ENCODE results near the gene PLCXD1. TPM values are rescaled to one million over a fixed set of nuclear protein-coding genes. Genes with fewer than 3 reads are reported as not detected.
A peak's percentile ranks its signal among the peaks of the same experiment; 100 is the strongest.

The PLCXD1 gene
- total RNA-seq, 1 donor from 2014 or later: 25.9 TPM

DNA sequence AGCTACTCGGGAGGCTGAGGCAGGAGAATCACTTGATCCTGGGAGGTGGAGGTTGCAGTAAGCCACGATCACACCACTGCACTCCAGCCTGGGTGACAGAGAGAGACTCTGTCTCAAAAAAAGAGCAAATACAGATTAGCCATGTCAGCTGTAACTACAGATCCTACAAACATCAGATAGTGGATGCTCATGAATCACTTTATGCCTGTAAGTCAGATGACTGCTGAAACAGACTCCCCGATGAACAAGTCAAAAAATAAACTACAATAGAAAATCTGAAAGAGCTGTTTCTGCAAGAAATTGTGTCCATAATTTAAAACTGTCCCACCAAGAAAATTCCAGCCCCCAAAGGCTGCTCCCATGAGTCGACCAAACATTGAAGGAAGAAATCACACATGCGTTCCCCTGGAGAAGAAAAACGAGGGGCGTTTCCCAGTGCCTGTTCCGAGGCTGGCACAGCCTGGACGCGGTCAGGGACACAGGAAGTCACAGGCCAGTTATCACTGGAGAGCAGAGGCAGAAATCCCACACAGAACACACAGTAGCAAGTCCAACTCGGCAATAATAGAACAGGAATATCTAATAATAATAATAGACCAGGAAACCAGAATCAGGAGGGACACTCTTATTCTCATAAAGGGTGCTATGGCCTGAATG is 67.4 kb downstream of the PLCXD1 start:
- Histone ChIP-seq H3K4me3 (ENCODE audit: insufficient read depth, low read depth, low read length) (no peak overlapping the region), H3K36me3 (ENCODE audit: insufficient read depth, low read length) (no peaks in the 10 kb centered on the region), H3K4me2 (ENCODE audit: low read length) (no peak overlapping the region), H3K9me3 (ENCODE audit: insufficient read depth, low read depth, low read length) (no peaks in the 10 kb centered on the region), H2AFZ (ENCODE audit: low read depth, low read length) (no peak overlapping the region), H3K9ac (ENCODE audit: low read length) (no peak overlapping the region), H3K4me1 (ENCODE audit: insufficient read depth, low read length) (no peaks in the 10 kb centered on the region), H3K79me2 (ENCODE audit: insufficient read depth, low read length) (no peaks in the 10 kb centered on the region), H4K20me1 (ENCODE audit: insufficient read depth, low read length) (no peaks in the 10 kb centered on the region), H3K27me3 (ENCODE audit: insufficient read depth, low read length) (no peaks in the 10 kb centered on the region), H3K27ac (ENCODE audit: low read depth, low read length) (no peak overlapping the region)
- DNase-seq (ENCODE audit: low read depth): no peak
- no peak for TF ChIP-seq EZH2 (IDR thresholded peaks at IDR 0.05; ENCODE audit: insufficient read depth, low read length)
- TF ChIP-seq, protein P1, sequence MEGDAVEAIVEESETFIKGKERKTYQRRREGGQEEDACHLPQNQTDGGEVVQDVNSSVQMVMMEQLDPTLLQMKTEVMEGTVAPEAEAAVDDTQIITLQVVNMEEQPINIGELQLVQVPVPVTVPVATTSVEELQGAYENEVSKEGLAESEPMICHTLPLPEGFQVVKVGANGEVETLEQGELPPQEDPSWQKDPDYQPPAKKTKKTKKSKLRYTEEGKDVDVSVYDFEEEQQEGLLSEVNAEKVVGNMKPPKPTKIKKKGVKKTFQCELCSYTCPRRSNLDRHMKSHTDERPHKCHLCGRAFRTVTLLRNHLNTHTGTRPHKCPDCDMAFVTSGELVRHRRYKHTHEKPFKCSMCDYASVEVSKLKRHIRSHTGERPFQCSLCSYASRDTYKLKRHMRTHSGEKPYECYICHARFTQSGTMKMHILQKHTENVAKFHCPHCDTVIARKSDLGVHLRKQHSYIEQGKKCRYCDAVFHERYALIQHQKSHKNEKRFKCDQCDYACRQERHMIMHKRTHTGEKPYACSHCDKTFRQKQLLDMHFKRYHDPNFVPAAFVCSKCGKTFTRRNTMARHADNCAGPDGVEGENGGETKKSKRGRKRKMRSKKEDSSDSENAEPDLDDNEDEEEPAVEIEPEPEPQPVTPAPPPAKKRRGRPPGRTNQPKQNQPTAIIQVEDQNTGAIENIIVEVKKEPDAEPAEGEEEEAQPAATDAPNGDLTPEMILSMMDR (IDR thresholded peaks at IDR 0.05; ENCODE audit: insufficient read depth, low read depth, low read length): no peak
- H3K9me3 Mint-ChIP-seq (ENCODE audit: unreplicated experiment): no peaks in the 10 kb centered on the region
- peak overlapping the region; percentile 78 for H3K27ac Mint-ChIP-seq (ENCODE audit: unreplicated experiment)
- H3K27me3 Mint-ChIP-seq (ENCODE audit: low read depth, unreplicated experiment): no peaks in the 10 kb centered on the region
- H3K36me3 Mint-ChIP-seq (ENCODE audit: low read depth, unreplicated experiment): peaks cover 27% of the 10 kb centered on the region
- FAIRE-seq: no peak
- no peak overlapping the region for H3K4me3 Mint-ChIP-seq (ENCODE audit: unreplicated experiment)
- peaks cover 21% of the 10 kb centered on the region for H3K4me1 Mint-ChIP-seq (ENCODE audit: low read depth, unreplicated experiment)

DNA sequence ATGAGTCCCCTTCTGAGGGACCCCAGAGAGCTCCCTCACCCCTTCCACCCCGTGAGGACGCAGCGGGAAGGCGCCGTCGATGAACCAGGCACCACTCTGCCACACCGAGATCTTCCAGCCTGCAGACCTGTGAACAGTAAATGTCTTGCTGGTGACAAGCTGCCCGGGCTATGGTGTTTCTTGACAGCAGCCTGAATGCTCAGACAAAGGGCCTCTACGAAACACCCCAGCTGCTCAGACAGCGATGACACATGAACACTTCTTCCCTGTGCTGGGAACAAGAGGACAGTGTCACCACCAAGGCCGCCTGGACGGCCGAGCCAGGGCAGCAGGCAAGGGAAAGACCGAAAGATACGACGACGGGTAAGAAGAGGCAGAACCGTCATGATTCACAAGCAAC is 68.0 kb downstream of the PLCXD1 start:
- no peak overlapping the region for H3K27ac ChIP-seq (ENCODE audit: low read depth, low read length)
- H2AFZ ChIP-seq (ENCODE audit: low read depth, low read length): no peak overlapping the region
- H3K4me3 Mint-ChIP-seq (ENCODE audit: unreplicated experiment): peak overlapping the region; percentile 3
- no peak for FAIRE-seq
- H3K4me2 ChIP-seq (ENCODE audit: low read length): no peak overlapping the region
- peak overlapping the region; percentile 77 for H3K27ac Mint-ChIP-seq (ENCODE audit: unreplicated experiment)
- H3K27me3 ChIP-seq (ENCODE audit: insufficient read depth, low read length): no peaks in the 10 kb centered on the region
- no peaks in the 10 kb centered on the region for H4K20me1 ChIP-seq (ENCODE audit: insufficient read depth, low read length)
- DNase-seq (ENCODE audit: low read depth): no peak
- no peaks in the 10 kb centered on the region for H3K4me1 ChIP-seq (ENCODE audit: insufficient read depth, low read length)
- H3K79me2 ChIP-seq (ENCODE audit: insufficient read depth, low read length): no peaks in the 10 kb centered on the region
- no peak overlapping the region for H3K4me3 ChIP-seq (ENCODE audit: insufficient read depth, low read depth, low read length)
- H3K9ac ChIP-seq (ENCODE audit: low read length): no peak overlapping the region
- no peak for TF ChIP-seq EZH2 (IDR thresholded peaks at IDR 0.05; ENCODE audit: insufficient read depth, low read length)
- TF ChIP-seq, protein P1 (IDR thresholded peaks at IDR 0.05; ENCODE audit: insufficient read depth, low read depth, low read length): no peak
- no peaks in the 10 kb centered on the region for H3K36me3 ChIP-seq (ENCODE audit: insufficient read depth, low read length)
- no peaks in the 10 kb centered on the region for H3K9me3 ChIP-seq (ENCODE audit: insufficient read depth, low read depth, low read length)
- peaks cover 21% of the 10 kb centered on the region for H3K4me1 Mint-ChIP-seq (ENCODE audit: low read depth, unreplicated experiment)
- H3K9me3 Mint-ChIP-seq (ENCODE audit: unreplicated experiment): no peaks in the 10 kb centered on the region
- peaks cover 27% of the 10 kb centered on the region for H3K36me3 Mint-ChIP-seq (ENCODE audit: low read depth, unreplicated experiment)
- no peaks in the 10 kb centered on the region for H3K27me3 Mint-ChIP-seq (ENCODE audit: low read depth, unreplicated experiment)

DNA sequence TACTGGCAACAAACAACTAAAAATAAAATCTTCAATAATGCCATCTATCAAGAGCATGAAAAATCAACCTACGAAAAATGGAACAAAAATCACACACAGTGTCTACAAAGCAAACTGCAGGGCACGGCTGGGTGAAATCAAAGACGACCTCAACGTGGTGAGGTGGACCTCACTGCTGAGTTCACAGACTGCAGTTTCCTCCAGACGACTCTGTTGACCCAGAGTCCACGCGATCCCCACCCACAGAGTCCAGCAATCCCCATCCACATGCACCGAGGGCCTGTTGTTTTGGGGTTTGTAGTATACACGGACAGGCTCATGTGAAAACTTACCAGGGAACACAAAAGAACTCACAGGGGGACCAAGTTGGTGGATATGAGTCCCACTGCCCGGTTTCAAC is 68.5 kb downstream of the PLCXD1 start:
- Histone ChIP-seq H3K4me2 (ENCODE audit: low read length) (no peak overlapping the region), H3K9ac (ENCODE audit: low read length) (no peak overlapping the region), H4K20me1 (ENCODE audit: insufficient read depth, low read length) (no peaks in the 10 kb centered on the region), H3K79me2 (ENCODE audit: insufficient read depth, low read length) (no peaks in the 10 kb centered on the region), H3K9me3 (ENCODE audit: insufficient read depth, low read depth, low read length) (no peaks in the 10 kb centered on the region), H2AFZ (ENCODE audit: low read depth, low read length) (no peak overlapping the region), H3K4me3 (ENCODE audit: insufficient read depth, low read depth, low read length) (no peak overlapping the region), H3K4me1 (ENCODE audit: insufficient read depth, low read length) (no peaks in the 10 kb centered on the region), H3K27ac (ENCODE audit: low read depth, low read length) (no peak overlapping the region), H3K27me3 (ENCODE audit: insufficient read depth, low read length) (no peaks in the 10 kb centered on the region), H3K36me3 (ENCODE audit: insufficient read depth, low read length) (no peaks in the 10 kb centered on the region)
- DNase-seq (ENCODE audit: low read depth) (no peak), FAIRE-seq (no peak)
- peaks cover 25% of the 10 kb centered on the region for H3K36me3 Mint-ChIP-seq (ENCODE audit: low read depth, unreplicated experiment)
- H3K4me1 Mint-ChIP-seq (ENCODE audit: low read depth, unreplicated experiment): peaks cover 21% of the 10 kb centered on the region
- no peaks in the 10 kb centered on the region for H3K27me3 Mint-ChIP-seq (ENCODE audit: low read depth, unreplicated experiment)
- H3K9me3 Mint-ChIP-seq (ENCODE audit: unreplicated experiment): no peaks in the 10 kb centered on the region
- H3K4me3 Mint-ChIP-seq (ENCODE audit: unreplicated experiment): no peak overlapping the region
- no peak for TF ChIP-seq EZH2 (IDR thresholded peaks at IDR 0.05; ENCODE audit: insufficient read depth, low read length)
- TF ChIP-seq, protein P1 (IDR thresholded peaks at IDR 0.05; ENCODE audit: insufficient read depth, low read depth, low read length): no peak
- H3K27ac Mint-ChIP-seq (ENCODE audit: unreplicated experiment): peak overlapping the region; percentile 77
